HG02571 (cell line): ENCODE results near the gene C1orf167.
"Not testable (repeated sequence)": the region's sequence is repeated elsewhere in the genome, so short reads cannot be mapped to it uniquely, and the experiment has no call there.

Experiments
- ATAC-seq: cut with Tn5 transposase; IDR thresholded peaks from one replicate; pipeline ENCODE4 v1.9.1; 2021; ENCODE audit warnings: mild to moderate bottlenecking, moderate library complexity; ENCODE audit not compliant: unreplicated experiment

Gene C1orf167

GRCh38 chr1:11797525-11798216 lies 35.7 kb downstream of the C1orf167 start:
- no peak for ATAC-seq

GRCh38 chr1:11799099-11799498 lies 37.1 kb downstream of the C1orf167 start:
- no peak for ATAC-seq

- ATAC-seq, result no peak
Measured at GRCh38 chr1:11799896-11800295, 37.9 kb downstream of the C1orf167 start.

- no peak for ATAC-seq
Measured at GRCh38 chr1:11800391-11800755, 38.4 kb downstream of the C1orf167 start.

- ATAC-seq, result no peak
Measured at GRCh38 chr1:11800756-11801433, 38.9 kb downstream of the C1orf167 start.

- no peak for ATAC-seq
Measured at GRCh38 chr1:11802616-11802972, 40.6 kb downstream of the C1orf167 start.

- ATAC-seq, result no peak
Measured at GRCh38 chr1:11802973-11803885, 41.2 kb downstream of the C1orf167 start.

- ATAC-seq, result not testable (repeated sequence)
Measured at GRCh38 chr1:11803924-11804665, 42.1 kb downstream of the C1orf167 start.

- ATAC-seq, result no peak
Measured at GRCh38 chr1:11804666-11805421, 42.9 kb downstream of the C1orf167 start.

GRCh38 chr1:11805422-11806306 lies 43.7 kb downstream of the C1orf167 start, which contains the start of the genes CLCN6 and MTHFR:
Gene CLCN6 (plus strand): TSS chr1:11806191. CDS start chr1:11806263, 72 bp downstream.
Gene MTHFR (minus strand): TSS chr1:11805964. CDS start chr1:11803116, 2,848 bp downstream.
- ATAC-seq, result peak; percentile 88

- ATAC-seq, result peak; percentile 21
Measured at GRCh38 chr1:11806307-11806936, 44.4 kb downstream of the C1orf167 start.

- ATAC-seq, result no peak
Measured at GRCh38 chr1:11807133-11807532, 45.1 kb downstream of the C1orf167 start.

- no peak for ATAC-seq
Measured at GRCh38 chr1:11813021-11813420, 51.0 kb downstream of the C1orf167 start.

- no peak for ATAC-seq
Measured at GRCh38 chr1:11817192-11817591, 55.2 kb downstream of the C1orf167 start.

- ATAC-seq, result no peak
Measured at GRCh38 chr1:11822091-11822490, 60.1 kb downstream of the C1orf167 start.

GRCh38 chr1:11823366-11824137 lies 61.6 kb downstream of the C1orf167 start:
- ATAC-seq, result no peak

GRCh38 chr1:11825131-11825530 lies 63.1 kb downstream of the C1orf167 start:
- ATAC-seq, result no peak

GRCh38 chr1:11826946-11827345 lies 65.0 kb downstream of the C1orf167 start:
- no peak for ATAC-seq
